ENCODE results near the gene VWCE. TPM values are rescaled to one million over a fixed set of nuclear protein-coding genes. Genes with fewer than 3 reads are reported as not detected.
"Not testable (repeated sequence)": the region's sequence is repeated elsewhere in the genome, so short reads cannot be mapped to it uniquely, and the experiment has no call there.

Gene VWCE
- polyA plus RNA-seq, 10 donors = 3.3 to 16.1 (median 6.8) TPM

DNA sequence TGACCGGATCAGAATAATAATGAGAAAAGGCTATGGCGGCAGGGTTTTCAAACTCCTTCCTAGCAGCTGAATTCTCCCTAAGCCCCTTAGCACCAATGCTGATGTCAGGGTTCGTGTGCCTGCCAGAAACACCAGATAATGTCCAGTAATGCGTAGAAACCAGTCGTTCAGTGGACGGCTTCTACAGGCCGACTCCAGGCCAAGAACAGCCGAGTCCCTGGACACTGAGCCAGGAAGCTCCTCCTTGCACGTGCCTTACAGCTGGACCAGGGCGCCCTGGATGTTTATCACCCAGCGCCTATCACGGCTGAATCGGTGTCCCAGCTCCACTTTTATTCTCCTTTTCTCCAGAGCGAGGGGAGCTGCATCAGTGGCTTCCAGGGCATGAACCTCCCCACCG, 82.9 kb downstream of the VWCE start:
- not testable (repeated sequence) for DNase-seq

- not testable (repeated sequence) for DNase-seq
Measured at GRCh38 chr11:61211327-61211952, 83.7 kb downstream of the VWCE start.

GRCh38 chr11:61210629-61211028, 84.5 kb downstream of the VWCE start:
- DNase-seq = not testable (repeated sequence)

Other genes with a start within 250 kb of the VWCE start
- 1 to 10 TPM in 1 of 10 donors, under 1 TPM in 9; 0.08 to 7.5 (median 0.12) TPM for gene CD5, start 192.8 kb downstream of the VWCE start, polyA plus RNA-seq (ENCODE audit: insufficient read length in 10 of 10)
- 10 to 100 TPM; 13.3 to 17.7 (median 16.4) TPM for gene VPS37C, start 133.9 kb downstream of the VWCE start, polyA plus RNA-seq (ENCODE audit: insufficient read length in 10 of 10)
- 1 to 10 TPM in 3 of 10 donors, under 1 TPM in 6, not detected in 1; 0.27 to 1.8 (median 0.67) TPM for gene PGA3, start 91.8 kb downstream of the VWCE start, polyA plus RNA-seq (ENCODE audit: insufficient read length in 10 of 10)
- gene PGA4, start 73.0 kb downstream of the VWCE start, polyA plus RNA-seq (ENCODE audit: insufficient read length in 10 of 10) = 1 to 10 TPM in 5 of 10 donors, under 1 TPM in 5; 0.32 to 3.3 (median 1.1) TPM
- 1 to 10 TPM in 3 of 10 donors, under 1 TPM in 6, not detected in 1; 0.41 to 2.0 (median 0.67) TPM for gene PGA5, start 54.1 kb downstream of the VWCE start, polyA plus RNA-seq (ENCODE audit: insufficient read length in 10 of 10)
- gene DDB1, start 37.8 kb upstream of the VWCE start, polyA plus RNA-seq (ENCODE audit: insufficient read length in 10 of 10) = 100 to 1,000 TPM; 148 to 211 (median 188) TPM
- gene TKFC, start 37.9 kb upstream of the VWCE start, polyA plus RNA-seq (ENCODE audit: insufficient read length in 10 of 10) = 10 to 100 TPM; 12.4 to 21.5 (median 18.5) TPM
- gene CYB561A3, start 66.6 kb upstream of the VWCE start, polyA plus RNA-seq (ENCODE audit: insufficient read length in 10 of 10) = 10 to 100 TPM; 13.6 to 20.0 (median 16.3) TPM
- gene TMEM138, start 67.1 kb upstream of the VWCE start, polyA plus RNA-seq (ENCODE audit: insufficient read length in 10 of 10) = 10 to 100 TPM; 16.1 to 28.6 (median 21.0) TPM
- gene TMEM216, start 97.3 kb upstream of the VWCE start, polyA plus RNA-seq (ENCODE audit: insufficient read length in 10 of 10) = 10 to 100 TPM; 14.4 to 18.4 (median 15.9) TPM
- 10 to 100 TPM; 55.2 to 79.3 (median 69.8) TPM for gene CPSF7, start 134.7 kb upstream of the VWCE start, polyA plus RNA-seq (ENCODE audit: insufficient read length in 10 of 10)
- 10 to 100 TPM; 26.9 to 41.1 (median 29.5) TPM for gene SDHAF2, start 134.8 kb upstream of the VWCE start, polyA plus RNA-seq (ENCODE audit: insufficient read length in 10 of 10)
- under 1 TPM in 9 of 10 donors, not detected in 1; 0.09 to 0.23 (median 0.12) TPM for gene LRRC10B, start 213.4 kb upstream of the VWCE start, polyA plus RNA-seq (ENCODE audit: insufficient read length in 10 of 10)